ENCODE data around the gene LGALS13.

LGALS13 gene

GRCh38 chr19:39602224-39602623 lies at the start of gene LGALS13:
Gene LGALS13, plus strand, starts transcription at chr19:39602524. Its CDS starts 45 bp downstream, at chr19:39602569.
- no peak for DNase-seq (ENCODE audit: low spot score)

- DNase-seq (ENCODE audit: low spot score), result no peak
Observed at GRCh38 chr19:39553082-39553652, 49.2 kb upstream of the LGALS13 start.

- no peak for DNase-seq (ENCODE audit: low spot score)
Observed at GRCh38 chr19:39554701-39555311, 47.5 kb upstream of the LGALS13 start.

- DNase-seq (ENCODE audit: low spot score), result no peak
Observed at GRCh38 chr19:39555883-39556282, 46.4 kb upstream of the LGALS13 start.

GRCh38 chr19:39557811-39558623 lies 44.3 kb upstream of the LGALS13 start:
- no peak for DNase-seq (ENCODE audit: low spot score)

GRCh38 chr19:39558624-39559117 lies 43.7 kb upstream of the LGALS13 start:
- DNase-seq (ENCODE audit: low spot score), result no peak

GRCh38 chr19:39563408-39563807 lies 38.9 kb upstream of the LGALS13 start:
- no peak for DNase-seq (ENCODE audit: low spot score)

- no peak for DNase-seq (ENCODE audit: low spot score)
Observed at GRCh38 chr19:39566064-39566463, 36.3 kb upstream of the LGALS13 start.

GRCh38 chr19:39568604-39569003 lies 33.7 kb upstream of the LGALS13 start:
- peak; percentile 19 for DNase-seq (ENCODE audit: low spot score)

- no peak for DNase-seq (ENCODE audit: low spot score)
Observed at GRCh38 chr19:39582442-39582841, 19.9 kb upstream of the LGALS13 start.

- no peak for DNase-seq (ENCODE audit: low spot score)
Observed at GRCh38 chr19:39582891-39583625, 19.3 kb upstream of the LGALS13 start.

GRCh38 chr19:39587496-39587895 lies 14.8 kb upstream of the LGALS13 start:
- DNase-seq (ENCODE audit: low spot score), result no peak

- no peak for DNase-seq (ENCODE audit: low spot score)
Observed at GRCh38 chr19:39588066-39588465, 14.3 kb upstream of the LGALS13 start.

GRCh38 chr19:39590265-39590664 lies 12.1 kb upstream of the LGALS13 start:
- DNase-seq (ENCODE audit: low spot score), result no peak

GRCh38 chr19:39592381-39592780 lies 9.9 kb upstream of the LGALS13 start:
- no peak for DNase-seq (ENCODE audit: low spot score)

- DNase-seq (ENCODE audit: low spot score), result no peak
Observed at GRCh38 chr19:39595950-39596349, 6.4 kb upstream of the LGALS13 start.

GRCh38 chr19:39596911-39597310 lies 5.4 kb upstream of the LGALS13 start:
- no peak for DNase-seq (ENCODE audit: low spot score)

- peak; percentile 24 for DNase-seq (ENCODE audit: low spot score)
Observed at GRCh38 chr19:39599116-39599515, 3.2 kb upstream of the LGALS13 start.

- no peak for DNase-seq (ENCODE audit: low spot score)
Observed at GRCh38 chr19:39603825-39604224, 1.5 kb downstream of the LGALS13 start.

GRCh38 chr19:39607021-39607420 lies 4.7 kb downstream of the LGALS13 start:
- DNase-seq (ENCODE audit: low spot score), result no peak

GRCh38 chr19:39607561-39607960 lies 5.2 kb downstream of the LGALS13 start:
- DNase-seq (ENCODE audit: low spot score), result no peak

- DNase-seq (ENCODE audit: low spot score), result no peak
Observed at GRCh38 chr19:39613597-39613996, 11.3 kb downstream of the LGALS13 start.

All from AG20443 (cell line).